MM.1S (cell line): Measurements from ENCODE around the gene VAV3.
"Not testable (repeated sequence)": the region's sequence is repeated elsewhere in the genome, so short reads cannot be mapped to it uniquely, and the experiment has no call there.

Source experiments
- DNase-seq: peaks from one replicate; pipeline ENCODE4 v3.0.0-alpha.2; 2015
- H2AFZ ChIP-seq: fragments of 300-600 bp; sonication (generic); 2 replicates; pipeline ENCODE4 v1.6.0; 2016; ENCODE audit warnings: antibody characterized with exemption, low read length
- H3F3A ChIP-seq: fragments of 300-600 bp; sonication (generic); 2 replicates; pipeline ENCODE4 v1.6.1; 2016; ENCODE audit warnings: mild to moderate bottlenecking, antibody characterized with exemption, low read length, moderate library complexity, mixed read lengths; ENCODE audit not compliant: insufficient read depth
- H3K27ac ChIP-seq: fragments of 300-600 bp; sonication (generic); 2 replicates; pipeline ENCODE4 v1.5.1; 2016; ENCODE audit warnings: mild to moderate bottlenecking, low read length
- H3K27me3 ChIP-seq: fragments of 300-600 bp; sonication (generic); replicated peaks from 2 replicates; pipeline ENCODE4 v1.6.0; 2016; ENCODE audit warnings: low read length; ENCODE audit not compliant: insufficient read depth
- H3K36me3 ChIP-seq: fragments of 300-600 bp; sonication (generic); replicated peaks from 2 replicates; pipeline ENCODE4 v1.6.1; 2016; ENCODE audit warnings: mild to moderate bottlenecking, low read length, mixed read lengths; ENCODE audit not compliant: insufficient read depth
- H3K4me1 ChIP-seq: fragments of 300-600 bp; sonication (generic); 2 replicates; pipeline ENCODE4 v1.6.1; 2016; ENCODE audit warnings: low read length, mixed read lengths
- H3K4me2 ChIP-seq: fragments of 300-600 bp; sonication (generic); 2 replicates; pipeline ENCODE4 v1.6.0; 2016; ENCODE audit warnings: low read depth, low read length
- H3K4me3 ChIP-seq: fragments of 300-600 bp; sonication (generic); 2 replicates; pipeline ENCODE4 v1.5.1; 2016; ENCODE audit warnings: low read length, mixed read lengths
- H3K79me2 ChIP-seq: fragments of 300-600 bp; sonication (generic); 2 replicates; pipeline ENCODE4 v1.6.1; 2016; ENCODE audit warnings: mixed run types, low read length, mixed read lengths
- H3K9ac ChIP-seq: fragments of 300-600 bp; sonication (generic); 2 replicates; pipeline ENCODE4 v1.6.1; 2016; ENCODE audit warnings: low read length, mixed read lengths
- H3K9me2 ChIP-seq: fragments of 300-600 bp; sonication (generic); replicated peaks from 2 replicates; pipeline ENCODE4 v1.6.1; 2016; ENCODE audit warnings: mild to moderate bottlenecking, low read length, mixed read lengths; ENCODE audit not compliant: insufficient read depth
- H3K9me3 ChIP-seq: fragments of 300-600 bp; sonication (generic); replicated peaks from 2 replicates; pipeline ENCODE4 v1.6.1; 2016; ENCODE audit warnings: mild to moderate bottlenecking, low read length, mixed read lengths; ENCODE audit not compliant: insufficient read depth
- H4K20me1 ChIP-seq: fragments of 300-600 bp; sonication (generic); 2 replicates; pipeline ENCODE4 v1.6.1; 2016; ENCODE audit warnings: mild to moderate bottlenecking, low read length, moderate library complexity, mixed read lengths; ENCODE audit not compliant: insufficient read depth
- CTCF ChIP-seq: fragments of 300-600 bp; sonication (generic); IDR thresholded peaks from 2 replicates; pipeline ENCODE4 v1.5.1; 2016; ENCODE audit warnings: antibody characterized with exemption, low read length, mixed read lengths
- EZH2 ChIP-seq: fragments of 300-600 bp; sonication (generic); optimal IDR thresholded peaks from 2 replicates; pipeline ENCODE3; 2017; ENCODE audit warnings: low read depth, mild to moderate bottlenecking, antibody characterized with exemption, low read length, mixed read lengths
- EZH2phosphoT487 ChIP-seq: fragments of 300-600 bp; sonication (generic); IDR thresholded peaks from 2 replicates; pipeline ENCODE4 v1.6.1; 2018; ENCODE audit warnings: antibody characterized with exemption, low read length

VAV3 gene

GRCh38 chr1:107894605-107895004 is 70.4 kb downstream of the VAV3 start:
- no peaks in the 10 kb centered on the region for H3K36me3 ChIP-seq
- no peaks in the 10 kb centered on the region for H4K20me1 ChIP-seq
- TF ChIP-seq CTCF = no peak
- no peak for TF ChIP-seq EZH2phosphoT487
- H2AFZ ChIP-seq = no peak overlapping the region
- H3K4me1 ChIP-seq = peaks cover 6% of the 10 kb centered on the region
- no peaks in the 10 kb centered on the region for H3K9me3 ChIP-seq
- no peak overlapping the region for H3K27ac ChIP-seq
- no peak overlapping the region for H3K4me3 ChIP-seq
- no peaks in the 10 kb centered on the region for H3K9me2 ChIP-seq
- H3K27me3 ChIP-seq = no peaks in the 10 kb centered on the region
- H3K4me2 ChIP-seq = no peak overlapping the region
- no peaks in the 10 kb centered on the region for H3K79me2 ChIP-seq
- H3F3A ChIP-seq = no peaks in the 10 kb centered on the region
- no peak overlapping the region for H3K9ac ChIP-seq
- no peak for DNase-seq

GRCh38 chr1:107893350-107893749 is 71.6 kb downstream of the VAV3 start:
- H3K27me3 ChIP-seq, DNase-seq, H3K9me2 ChIP-seq, H3K27ac ChIP-seq, H3K9ac ChIP-seq, H3K4me2 ChIP-seq, H3K9me3 ChIP-seq, H3K79me2 ChIP-seq, H3F3A ChIP-seq, H3K36me3 ChIP-seq, H2AFZ ChIP-seq, H3K4me3 ChIP-seq, H4K20me1 ChIP-seq: not testable (repeated sequence)
- peaks cover 11% of the 10 kb centered on the region for H3K4me1 ChIP-seq

GRCh38 chr1:107889524-107889923 is 75.5 kb downstream of the VAV3 start:
- no peak for TF ChIP-seq EZH2phosphoT487
- no peak for TF ChIP-seq EZH2
- no peak for TF ChIP-seq CTCF
- Histone ChIP-seq H3F3A (no peaks in the 10 kb centered on the region), H3K9me3 (no peaks in the 10 kb centered on the region), H3K4me3 (no peak overlapping the region), H2AFZ (no peak overlapping the region), H3K9ac (no peak overlapping the region), H3K27me3 (no peaks in the 10 kb centered on the region), H3K79me2 (no peaks in the 10 kb centered on the region), H3K4me1 (peaks cover 11% of the 10 kb centered on the region), H3K27ac (no peak overlapping the region), H3K4me2 (no peak overlapping the region), H3K36me3 (no peaks in the 10 kb centered on the region), H3K9me2 (no peaks in the 10 kb centered on the region), H4K20me1 (no peaks in the 10 kb centered on the region)
- no peak for DNase-seq

- Histone ChIP-seq H3K27ac (no peak overlapping the region), H3K9me2 (no peaks in the 10 kb centered on the region), H3K4me2 (no peak overlapping the region), H3K36me3 (no peaks in the 10 kb centered on the region), H3K27me3 (no peaks in the 10 kb centered on the region), H3K4me1 (no peaks in the 10 kb centered on the region), H3K79me2 (no peaks in the 10 kb centered on the region), H3F3A (no peaks in the 10 kb centered on the region), H3K9me3 (no peaks in the 10 kb centered on the region), H2AFZ (no peak overlapping the region), H3K9ac (no peak overlapping the region), H4K20me1 (no peaks in the 10 kb centered on the region), H3K4me3 (no peak overlapping the region)
- TF ChIP-seq CTCF (no peak), EZH2 (no peak), EZH2phosphoT487 (no peak)
- DNase-seq = peak; percentile 21
Measured at GRCh38 chr1:107883562-107883961, 81.4 kb downstream of the VAV3 start.
